H1 (cell line): Measurements from ENCODE around the gene KRT8. TPM values are rescaled to one million over a fixed set of nuclear protein-coding genes. Genes with fewer than 3 reads are reported as not detected.

Experiments used
- CTCF ChIA-PET: fragments of 300-600 bp; sonication (Branson Sonifier 250); formaldehyde crosslinking; loops from one replicate; lab custom pipeline; 2021; ENCODE audit not compliant: partially characterized antibody; lab: Charles Lee
- POLR2A ChIA-PET: fragments of 300-600 bp; sonication (Branson Sonifier 250); formaldehyde crosslinking; loops from one replicate; lab custom pipeline; 2021; ENCODE audit warnings: inconsistent platforms; ENCODE audit not compliant: partially characterized antibody; lab: Charles Lee
- DNase-seq, 2 experiments: peaks; one replicate each; pipeline versions ENCODE4 v3.0.0 to v3.0.0-alpha.2; 2010 to 2022; ENCODE audit warnings: low spot score in 2 of 2, low read depth in 1 of 2, mixed read lengths in 1 of 2
- FAIRE-seq: peaks from 2 replicates; lab custom pipeline; 2011; peaks lifted over from hg19 to GRCh38; lab: Jason Lieb, UNC
- H2AFZ ChIP-seq: 2 replicates; pipeline ENCODE4 v1.8.1; 2012; ENCODE audit warnings: low read length, inconsistent platforms
- H2AK5ac ChIP-seq: 2 replicates; pipeline ENCODE4 v1.6.1; 2013; ENCODE audit warnings: low read depth, low read length
- H2BK120ac ChIP-seq: replicated peaks from 2 replicates; pipeline ENCODE3; 2013; ENCODE audit warnings: low read depth, low read length, inconsistent platforms
- H2BK12ac ChIP-seq: 2 replicates; pipeline ENCODE4 v1.6.1; 2013; ENCODE audit warnings: low read depth, low read length
- H2BK15ac ChIP-seq: 2 replicates; pipeline ENCODE4 v1.6.1; 2013; ENCODE audit warnings: low read length
- H2BK20ac ChIP-seq: 2 replicates; pipeline ENCODE4 v1.6.1; 2013; ENCODE audit warnings: low read length
- H2BK5ac ChIP-seq: 2 replicates; pipeline ENCODE4 v1.6.1; 2013; ENCODE audit warnings: low read depth, low read length
- H3K14ac ChIP-seq: 2 replicates; pipeline ENCODE4 v1.6.1; 2013; ENCODE audit warnings: inconsistent platforms; ENCODE audit not compliant: insufficient read length
- H3K18ac ChIP-seq: 2 replicates; pipeline ENCODE4 v1.6.1; 2013; ENCODE audit warnings: low read length; ENCODE audit errors: extremely low read depth
- H3K23ac ChIP-seq: 2 replicates; pipeline ENCODE4 v1.6.1; 2013; ENCODE audit warnings: inconsistent platforms; ENCODE audit not compliant: insufficient read length
- H3K23me2 ChIP-seq: 2 replicates; pipeline ENCODE4 v1.6.1; 2013; ENCODE audit warnings: low read depth, low read length
- H3K27ac ChIP-seq: 2 replicates; pipeline ENCODE4 v1.6.1; 2011; ENCODE audit warnings: low read depth, low read length, inconsistent platforms
- H3K27me3 ChIP-seq, 4 experiments: replicated peaks in 1 of 4; 1 replicate in 1 of 4; 2 replicates in 3 of 4; pipeline versions ENCODE4 v1.6.1 to v1.8.1; 2011 to 2013; ENCODE audit warnings: low read length in 3 of 4, mild to moderate bottlenecking in 3 of 4, inconsistent platforms in 2 of 4, mixed read lengths in 2 of 4, moderate library complexity in 1 of 4; ENCODE audit not compliant: control insufficient read depth in 3 of 4, insufficient read depth in 3 of 4; ENCODE audit errors: extremely low read depth in 1 of 4
- H3K36me3 ChIP-seq, 4 experiments: 2 replicates each; pipeline versions ENCODE4 v1.6.1 to v1.8.1; 2011 to 2013; ENCODE audit warnings: mild to moderate bottlenecking in 4 of 4, low read length in 3 of 4, moderate library complexity in 2 of 4, control low read depth in 1 of 4, inconsistent platforms in 1 of 4; ENCODE audit not compliant: insufficient read depth in 4 of 4, control insufficient read depth in 2 of 4
- H3K4ac ChIP-seq: replicated peaks from 2 replicates; pipeline ENCODE3; 2013; ENCODE audit warnings: low read length, low read depth, mixed read lengths, inconsistent platforms; ENCODE audit not compliant: insufficient read length
- H3K4me1 ChIP-seq, 4 experiments: replicated peaks in 1 of 4; 1 replicate in 1 of 4; 2 replicates in 3 of 4; pipeline versions ENCODE4 v1.6.1 to v1.8.1; 2011 to 2013; ENCODE audit warnings: low read length in 3 of 4, inconsistent platforms in 2 of 4, mixed read lengths in 1 of 4; ENCODE audit not compliant: insufficient read depth in 4 of 4, control insufficient read depth in 3 of 4
- H3K4me2 ChIP-seq, 2 experiments: 2 replicates each; pipeline versions ENCODE4 v1.6.1 to v1.8.1; 2011 to 2013; ENCODE audit warnings: low read depth in 2 of 2, low read length in 2 of 2, control low read depth in 1 of 2, inconsistent platforms in 1 of 2, mild to moderate bottlenecking in 1 of 2; ENCODE audit not compliant: insufficient read depth in 1 of 2
- H3K4me3 ChIP-seq, 4 experiments: fragments of 200-600, 300-600 bp in 1 of 4; sonication (generic), shearing (Covaris generic), sonication (Bioruptor Twin) in 1 of 4; 2 replicates each; pipeline versions ENCODE4 v1.5.1 to v1.8.1; 2011 to 2016; ENCODE audit warnings: low read length in 4 of 4, low read depth in 3 of 4, control low read depth in 2 of 4, inconsistent platforms in 2 of 4, mild to moderate bottlenecking in 2 of 4, mixed read lengths in 1 of 4, moderate library complexity in 1 of 4; ENCODE audit not compliant: insufficient read depth in 2 of 4; ENCODE audit errors: extremely low read depth in 1 of 4
- H3K56ac ChIP-seq: replicated peaks from 2 replicates; pipeline ENCODE3; 2013; ENCODE audit warnings: low read depth, mild to moderate bottlenecking, mixed read lengths, low read length, inconsistent platforms; ENCODE audit not compliant: insufficient read length
- H3K79me1 ChIP-seq: 2 replicates; pipeline ENCODE4 v1.6.1; 2013; ENCODE audit warnings: low read depth, low read length, control low read depth
- H3K79me2 ChIP-seq, 2 experiments: 2 replicates each; pipeline versions ENCODE4 v1.6.1 to v1.8.1; 2012 to 2013; ENCODE audit warnings: low read length in 2 of 2, mild to moderate bottlenecking in 2 of 2, inconsistent platforms in 1 of 2; ENCODE audit not compliant: insufficient read depth in 2 of 2, control insufficient read depth in 1 of 2
- H3K9ac ChIP-seq, 4 experiments: replicated peaks in 1 of 4; 1 replicate in 1 of 4; 2 replicates in 3 of 4; pipeline versions ENCODE4 v1.6.1 to v1.8.1; 2011 to 2013; ENCODE audit warnings: low read depth in 3 of 4, low read length in 3 of 4, control low read depth in 2 of 4, mild to moderate bottlenecking in 2 of 4, moderate library complexity in 2 of 4, inconsistent platforms in 1 of 4; ENCODE audit errors: extremely low read depth in 1 of 4
- H3K9me3 ChIP-seq, 2 experiments: 2 replicates each; pipeline versions ENCODE4 v1.6.1 to v1.8.1; 2012 to 2013; ENCODE audit warnings: mild to moderate bottlenecking in 2 of 2, moderate library complexity in 2 of 2, control low read depth in 1 of 2, inconsistent platforms in 1 of 2, low read depth in 1 of 2, low read length in 1 of 2, mixed read lengths in 1 of 2; ENCODE audit not compliant: insufficient read depth in 2 of 2
- H4K20me1 ChIP-seq, 2 experiments: replicated peaks in 1 of 2; 2 replicates each; pipeline versions ENCODE3 to v1.8.1; 2011 to 2013; ENCODE audit warnings: inconsistent platforms in 2 of 2, low read length in 2 of 2, mild to moderate bottlenecking in 1 of 2; ENCODE audit not compliant: insufficient read depth in 2 of 2, control insufficient read depth in 1 of 2
- H4K5ac ChIP-seq: 2 replicates; pipeline ENCODE4 v1.6.1; 2013; ENCODE audit warnings: low read length, low read depth, mixed read lengths, inconsistent platforms; ENCODE audit not compliant: insufficient read length
- H4K8ac ChIP-seq: 2 replicates; pipeline ENCODE4 v1.8.0; 2013; ENCODE audit warnings: mild to moderate bottlenecking, moderate library complexity, low read length, inconsistent platforms; ENCODE audit not compliant: insufficient read depth; ENCODE audit errors: extremely low read depth
- H4K91ac ChIP-seq: replicated peaks from 2 replicates; pipeline ENCODE3; 2013; ENCODE audit warnings: low read length, mixed read lengths, inconsistent platforms; ENCODE audit not compliant: insufficient read length
- CREB1 ChIP-seq: IDR thresholded peaks from 2 replicates; pipeline ENCODE4 v1.6.1; 2012; ENCODE audit warnings: inconsistent platforms
- GABPA ChIP-seq: IDR thresholded peaks from 2 replicates; pipeline ENCODE4 v1.6.1; 2011; ENCODE audit warnings: mild to moderate bottlenecking, low read length, moderate library complexity, borderline replicate concordance; ENCODE audit not compliant: insufficient read depth
- HDAC2 ChIP-seq, 2 experiments: fragments of 300-600 bp in 1 of 2; sonication (generic) in 1 of 2; IDR thresholded peaks; 2 replicates each; pipeline ENCODE4 v1.6.1; 2011 to 2012; ENCODE audit warnings: low read depth in 2 of 2, low read length in 2 of 2, mild to moderate bottlenecking in 2 of 2, moderate library complexity in 2 of 2, borderline replicate concordance in 1 of 2, inconsistent platforms in 1 of 2
- MAFK ChIP-seq: IDR thresholded peaks from 2 replicates; pipeline ENCODE4 v1.6.1; 2012; ENCODE audit warnings: low read depth, mild to moderate bottlenecking, improper control_type of control experiment, low read length
- POLR2A ChIP-seq, 2 experiments: IDR thresholded peaks; 1 replicate in 1 of 2; 2 replicates in 1 of 2; pipeline ENCODE4 v1.6.1; 2011; ENCODE audit warnings: low read depth in 2 of 2, low read length in 2 of 2, mild to moderate bottlenecking in 2 of 2; ENCODE audit errors: control extremely low read depth in 1 of 2
- RAD21 ChIP-seq, 2 experiments: IDR thresholded peaks in 1 of 2; conservative IDR thresholded peaks in 1 of 2; 2 replicates each; pipeline ENCODE4 v1.6.1; 2011; ENCODE audit warnings: low read depth in 2 of 2, low read length in 2 of 2, improper control_type of control experiment in 1 of 2, inconsistent platforms in 1 of 2, mild to moderate bottlenecking in 1 of 2, moderate library complexity in 1 of 2
- SRF ChIP-seq: IDR thresholded peaks from 2 replicates; pipeline ENCODE4 v1.6.1; 2011; ENCODE audit warnings: mild to moderate bottlenecking, low read depth, low read length, moderate library complexity
- TBP ChIP-seq: IDR thresholded peaks from 2 replicates; pipeline ENCODE4 v1.6.1; 2011; ENCODE audit warnings: low read depth, low read length, improper control_type of control experiment
- TCF12 ChIP-seq: IDR thresholded peaks from 2 replicates; pipeline ENCODE4 v1.6.1; 2011; ENCODE audit warnings: low read depth, mild to moderate bottlenecking, low read length
- YY1 ChIP-seq: IDR thresholded peaks from 2 replicates; pipeline ENCODE4 v1.6.1; 2011; ENCODE audit warnings: low read depth, mild to moderate bottlenecking, low read length
- ZNF274 ChIP-seq: IDR thresholded peaks from 2 replicates; pipeline ENCODE4 v1.7.0; 2012; ENCODE audit warnings: low read length, borderline replicate concordance; ENCODE audit errors: extremely low read depth
- WGBS, 2 experiments: shearing (Covaris generic) in 1 of 2; methylation state at CpG; one replicate each; pipeline versions ENCODE4 v1.1.6 to v1.1.7; 2013 to 2015; ENCODE audit warnings: low lambda C conversion rate in 2 of 2, mixed read lengths in 2 of 2, inconsistent platforms in 1 of 2, low coverage in 1 of 2, missing lambda C conversion rate in 1 of 2; ENCODE audit not compliant: insufficient replicate concordance in 2 of 2, insufficient coverage in 1 of 2, insufficient read length in 1 of 2; ENCODE audit errors: extremely low coverage in 1 of 2, missing lambda C conversion rate in 1 of 2; 5-methylcytosine and 5-hydroxymethylcytosine counted together
- polyA plus RNA-seq, 7 experiments: library from polyadenylated mRNA; depleted of rRNA in 3 of 7; stranded (reverse) in 5 of 7; unstranded in 2 of 7; fragments of >200 nt in 5 of 7; fragments of 200-250 nt in 2 of 7; gene quantifications; 1 replicate in 5 of 7; 2 replicates in 1 of 7; 4 replicates in 1 of 7; pipeline versions ENCODE4 v1.2.1 to v1.2.3, GENCODE V29; 2011 to 2013; ENCODE audit warnings: missing spikeins in 2 of 7, mixed read lengths in 2 of 7
- total RNA-seq: library from RNA; stranded (reverse); fragmentation: NEBNext Ultra II Directional; extraction: Animal tissue kit (Norgen Biotek cat#: 25700); gene quantifications from 2 replicates; pipeline ENCODE4 v1.2.1, GENCODE V29; 2021

The KRT8 gene
- total and polyA plus RNA-seq, 2 of the 8 experiments (the other 6 are each of a cell fraction or from before 2014, with no cell fraction given) = 280 to 290 TPM

DNA sequence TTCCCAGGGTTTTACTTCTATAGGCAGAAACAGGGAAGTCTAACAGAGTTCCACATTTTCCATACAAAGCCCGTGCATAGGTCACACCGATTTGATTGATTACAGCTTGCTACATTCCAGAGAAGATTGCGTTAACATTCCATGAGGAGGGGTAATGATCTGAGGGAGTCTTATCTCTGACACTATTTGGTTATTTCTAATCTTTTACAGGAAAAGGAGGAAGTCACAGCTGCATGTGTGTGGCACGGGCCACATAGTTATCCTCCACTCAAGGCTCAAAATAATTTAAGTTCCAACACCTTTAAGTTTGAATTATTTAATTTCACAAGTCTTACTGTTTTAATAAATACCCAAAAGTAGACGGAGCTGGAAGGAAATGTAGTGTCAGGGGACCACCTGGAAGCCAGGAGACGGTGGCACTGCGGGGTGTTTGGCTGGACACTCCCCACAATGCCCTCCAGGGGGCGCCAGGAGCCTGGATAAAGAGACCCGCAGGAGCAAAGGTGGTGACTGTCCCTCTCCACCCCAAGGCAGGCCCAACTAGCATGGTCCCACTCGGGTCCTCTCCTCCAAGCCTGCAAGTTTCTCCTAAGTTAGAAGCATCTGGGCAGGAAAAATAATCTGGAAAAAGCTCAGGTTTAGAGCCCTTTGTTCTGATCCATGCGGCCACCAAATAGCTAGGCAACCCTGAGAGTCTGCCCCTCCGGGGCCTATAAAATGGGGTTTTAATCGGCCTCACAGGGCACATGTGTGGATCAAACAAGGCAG lies 20.2 kb downstream of the KRT8 start:
- H2BK20ac ChIP-seq = no peak overlapping the region
- no peaks in the 10 kb centered on the region for H3K4me1 ChIP-seq
- no peaks in the 10 kb centered on the region for H3K79me1 ChIP-seq
- no peak overlapping the region for H2BK15ac ChIP-seq
- no peak overlapping the region for H3K9ac ChIP-seq
- no peak overlapping the region for H3K56ac ChIP-seq
- H2BK120ac ChIP-seq = no peak overlapping the region
- FAIRE-seq (no peak), DNase-seq (peak in 1 of 2 experiments; percentile 98)
- no peak overlapping the region for H4K8ac ChIP-seq
- CTCF ChIA-PET = interaction anchor here (0.6 to 36.8 kb wide), 72 partner anchors 9 to 1022 kb away, joined by 3 to 1250 read pairs (median 5); partner anchors contain the start of genes KRT18, KRT73, KRT74 and KRT8
- no peak overlapping the region for H2BK12ac ChIP-seq
- no peak overlapping the region for H4K91ac ChIP-seq
- no peak overlapping the region for H3K4me3 ChIP-seq
- H4K20me1 ChIP-seq = no peaks in the 10 kb centered on the region
- H4K5ac ChIP-seq = no peak overlapping the region
- WGBS, 2 experiments = 36% methylated on average over 13 of the region's 13 CpGs; no CpG with 5 or more reads in 1 of the 2 experiments
- POLR2A ChIA-PET = interaction anchor here (0.6 to 3.2 kb wide), 12 partner anchors 11 to 1034 kb away, joined by 3 to 21 read pairs (median 7); partner anchors contain the start of genes EIF4B, KRT18 and KRT8
- no peaks in the 10 kb centered on the region for H3K9me3 ChIP-seq
- H2AFZ ChIP-seq = no peak overlapping the region
- H3K14ac ChIP-seq = no peak overlapping the region
- no peak overlapping the region for H2BK5ac ChIP-seq
- no peak overlapping the region for H3K18ac ChIP-seq
- no peaks in the 10 kb centered on the region for H3K79me2 ChIP-seq
- no peaks in the 10 kb centered on the region for H3K36me3 ChIP-seq
- H3K27me3 ChIP-seq = no peaks in the 10 kb centered on the region; a peak in 1 of 7 replicates
- H2AK5ac ChIP-seq = no peak overlapping the region
- no peak overlapping the region for H3K27ac ChIP-seq
- H3K4me2 ChIP-seq = no peak overlapping the region
- H3K23ac ChIP-seq = no peak overlapping the region
- no peak overlapping the region for H3K4ac ChIP-seq
- no peaks in the 10 kb centered on the region for H3K23me2 ChIP-seq
- no peak for TF ChIP-seq HDAC2 (IDR thresholded peaks at IDR 0.05; ENCODE audit: borderline replicate concordance in 1 of 2, low read depth in 2 of 2, low read length in 2 of 2)
- TF ChIP-seq SRF = no peak
- TF ChIP-seq MAFK = no peak
- TF ChIP-seq POLR2A (IDR thresholded peaks at IDR 0.05; ENCODE audit: control extremely low read depth in 1 of 2, low read depth in 2 of 2, low read length in 2 of 2) = no peak
- no peak for TF ChIP-seq GABPA
- TF ChIP-seq RAD21 (IDR thresholded peaks at IDR 0.05 in 1 of 2, conservative IDR thresholded peaks at IDR 0.05 in 1 of 2; ENCODE audit: low read depth in 2 of 2, low read length in 2 of 2) = peak; percentile 99
- TF ChIP-seq TBP = no peak
- TF ChIP-seq CREB1 = 0 out of 2 replicates have a peak, but pooled peaks have one; percentile 20
- TF ChIP-seq YY1 = 0 out of 2 replicates have a peak, but pooled peaks have one; percentile 23
- no peak for TF ChIP-seq TCF12
- TF ChIP-seq ZNF274 = no peak
